ENCODE data around the gene MEF2C. TPM values are rescaled to one million over a fixed set of nuclear protein-coding genes. Genes with fewer than 3 reads are reported as not detected.

Gene MEF2C
- polyA plus RNA-seq, 1 donor (not counting 4 experiments of a cell fraction or from before 2014, with no cell fraction given), result 0.10 TPM

GRCh38 chr5:88685591-88686541 is 197.1 kb downstream of the MEF2C start:
- Histone ChIP-seq H3K4me2 (ENCODE audit: control insufficient read depth, extremely low read depth, insufficient read depth, low read depth, low read length) (no peak overlapping the region), H3K4me1 (ENCODE audit: control insufficient read depth, extremely low read depth, insufficient read depth, low read length) (peaks cover 3% of the 10 kb centered on the region), H3K9ac (ENCODE audit: control insufficient read depth, extremely low read depth, insufficient read depth, low read length) (no peak overlapping the region), H3K27me3 (ENCODE audit: control insufficient read depth, extremely low read depth, insufficient read depth, low read length) (peaks cover 97% of the 10 kb centered on the region), H3K4me3 (ENCODE audit: control insufficient read depth in 2 of 3, extremely low read depth in 1 of 3, insufficient read depth in 2 of 3, low read depth in 1 of 3, low read length in 3 of 3) (no peak overlapping the region), H3K36me3 (ENCODE audit: control insufficient read depth in 2 of 2, extremely low read depth in 1 of 2, insufficient read depth in 2 of 2, low read length in 2 of 2) (no peaks in the 10 kb centered on the region), H2AFZ (ENCODE audit: control insufficient read depth, low read length) (no peak overlapping the region), H3K79me2 (ENCODE audit: control insufficient read depth, insufficient read depth, low read length) (no peaks in the 10 kb centered on the region), H3K9me1 (ENCODE audit: control insufficient read depth, extremely low read depth, insufficient read depth, low read length) (no peaks in the 10 kb centered on the region), H4K20me1 (ENCODE audit: control insufficient read depth, extremely low read depth, insufficient read depth, low read length) (no peaks in the 10 kb centered on the region), H3K9me3 (ENCODE audit: control insufficient read depth, low read depth, low read length) (no peaks in the 10 kb centered on the region), H3K27ac (ENCODE audit: control insufficient read depth, insufficient read depth, low read length) (no peak overlapping the region)
- DNase-seq (ENCODE audit: low read depth, low spot score) (no peak), FAIRE-seq (no peak)
- TF ChIP-seq CTCF (optimal IDR thresholded peaks at IDR 0.05 in 1 of 3, IDR thresholded peaks at IDR 0.05 in 1 of 3, conservative IDR thresholded peaks at IDR 0.05 in 1 of 3; ENCODE audit: extremely low read depth in 1 of 3, insufficient read depth in 2 of 3, low read length in 3 of 3), result no peak
- TF ChIP-seq EZH2 (IDR thresholded peaks at IDR 0.05; ENCODE audit: low read length), result peak; percentile 28
- dilution Hi-C loops (cut with MboI; ENCODE audit: extremely low pct_ligation_motif_present, low sequenced_read_pairs), result no loop called here

- Histone ChIP-seq H3K27ac (ENCODE audit: control insufficient read depth, insufficient read depth, low read length) (no peak overlapping the region), H2AFZ (ENCODE audit: control insufficient read depth, low read length) (no peak overlapping the region), H3K9me1 (ENCODE audit: control insufficient read depth, extremely low read depth, insufficient read depth, low read length) (no peaks in the 10 kb centered on the region), H3K36me3 (ENCODE audit: control insufficient read depth in 2 of 2, extremely low read depth in 1 of 2, insufficient read depth in 2 of 2, low read length in 2 of 2) (no peaks in the 10 kb centered on the region), H3K27me3 (ENCODE audit: control insufficient read depth, extremely low read depth, insufficient read depth, low read length) (peaks cover 97% of the 10 kb centered on the region), H3K79me2 (ENCODE audit: control insufficient read depth, insufficient read depth, low read length) (no peaks in the 10 kb centered on the region), H3K9ac (ENCODE audit: control insufficient read depth, extremely low read depth, insufficient read depth, low read length) (no peak overlapping the region), H3K9me3 (ENCODE audit: control insufficient read depth, low read depth, low read length) (no peaks in the 10 kb centered on the region), H3K4me3 (ENCODE audit: control insufficient read depth in 2 of 3, extremely low read depth in 1 of 3, insufficient read depth in 2 of 3, low read depth in 1 of 3, low read length in 3 of 3) (no peak overlapping the region), H4K20me1 (ENCODE audit: control insufficient read depth, extremely low read depth, insufficient read depth, low read length) (no peaks in the 10 kb centered on the region), H3K4me2 (ENCODE audit: control insufficient read depth, extremely low read depth, insufficient read depth, low read depth, low read length) (no peak overlapping the region), H3K4me1 (ENCODE audit: control insufficient read depth, extremely low read depth, insufficient read depth, low read length) (no peaks in the 10 kb centered on the region)
- dilution Hi-C loops (cut with MboI; ENCODE audit: extremely low pct_ligation_motif_present, low sequenced_read_pairs), result no loop called here
- FAIRE-seq (no peak), DNase-seq (ENCODE audit: low read depth, low spot score) (no peak)
- TF ChIP-seq CTCF (optimal IDR thresholded peaks at IDR 0.05 in 1 of 3, IDR thresholded peaks at IDR 0.05 in 1 of 3, conservative IDR thresholded peaks at IDR 0.05 in 1 of 3; ENCODE audit: extremely low read depth in 1 of 3, insufficient read depth in 2 of 3, low read length in 3 of 3) (no peak), EZH2 (IDR thresholded peaks at IDR 0.05; ENCODE audit: low read length) (peak; percentile 61)
Measured at GRCh38 chr5:88683506-88684135, 199.4 kb downstream of the MEF2C start.

All from keratinocyte (primary cell).